OCI-LY1 (cell line): ENCODE results near the gene ZSWIM8.

Source experiments
- CTCF ChIP-seq: fragments of 200-600 bp; sonication (generic), shearing (Covaris generic); IDR thresholded peaks from 2 replicates; pipeline ENCODE4 v1.5.1; 2017; ENCODE audit warnings: mild to moderate bottlenecking, antibody characterized with exemption, low read length, moderate library complexity, mixed read lengths
- EZH2 ChIP-seq: fragments of 200-600 bp; sonication (generic), shearing (Covaris generic); IDR thresholded peaks from 2 replicates; pipeline ENCODE4 v1.8.0; 2017; ENCODE audit warnings: borderline replicate concordance, mixed run types, mild to moderate bottlenecking, antibody characterized with exemption, low read length, moderate library complexity, mixed read lengths

GRCh38 chr10:73790886-73791625 is 5.7 kb downstream of the ZSWIM8 start:
- TF ChIP-seq CTCF: no peak
- TF ChIP-seq EZH2: no peak
